ACHN (cell line): ENCODE data around the gene XRCC2.
A peak's percentile ranks its signal among the peaks of the same experiment; 100 is the strongest.
"Not testable (repeated sequence)": the region's sequence is repeated elsewhere in the genome, so short reads cannot be mapped to it uniquely, and the experiment has no call there.

Experiments used
- DNase-seq: peaks from one replicate; pipeline ENCODE4 v3.0.0-alpha.2; 2015
- in situ Hi-C: cut with HindIII; loops from 2 replicates; pipeline ENCODE4 v1.10.0; 2017; ENCODE audit warnings: low sequenced_read_pairs, low pct_ligation_motif_present, low pct_unique_long_range_greater_than_20kb

XRCC2 gene

DNA sequence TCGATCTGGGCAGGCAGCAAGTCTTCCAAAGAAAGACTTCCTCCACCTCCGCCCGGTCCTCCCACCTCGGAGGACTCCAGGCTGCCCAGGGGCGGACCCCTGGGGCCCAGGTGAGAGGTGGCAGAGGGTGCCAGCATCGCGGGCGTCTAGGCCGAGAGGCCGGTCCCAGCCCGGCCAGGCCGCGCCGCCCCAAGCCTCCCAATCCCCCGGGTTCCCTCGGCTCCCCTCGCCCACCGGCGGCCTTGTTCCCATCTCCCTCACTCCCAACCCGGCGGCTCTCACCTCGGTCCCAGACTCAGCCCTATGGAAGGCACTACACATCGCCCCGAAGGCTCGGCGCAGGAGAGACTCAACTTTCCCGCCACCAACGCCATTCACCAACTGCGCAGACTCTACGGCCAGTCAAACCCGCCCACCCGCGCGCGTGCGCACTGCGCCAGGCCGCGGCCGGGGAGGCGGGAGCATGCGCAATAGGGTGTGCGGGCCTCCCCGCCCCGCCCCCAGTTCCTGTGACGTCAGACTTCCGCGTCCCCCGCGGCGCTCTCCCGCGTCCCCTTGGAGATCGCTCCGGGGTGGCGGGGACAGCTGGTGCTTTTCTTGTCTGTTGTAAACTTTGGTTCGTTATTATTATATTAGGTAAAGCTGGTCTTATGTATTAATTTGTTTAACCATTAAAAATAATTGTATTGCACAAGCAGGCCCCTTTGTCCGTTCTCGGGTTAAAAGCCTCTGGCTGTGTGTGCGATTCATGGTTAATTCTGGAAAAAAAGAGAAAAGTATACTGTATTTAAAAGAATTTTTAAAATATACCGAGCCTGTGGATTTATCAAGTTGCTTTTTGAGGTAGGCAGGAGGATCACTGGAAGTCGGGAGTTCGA, at the start of gene XRCC2:
Gene XRCC2, minus strand, starts transcription at position 383 of the 878 bp plus-strand sequence. Its CDS starts 62 bp downstream, at position 321.
- in situ Hi-C loops, result no loop called here
- DNase-seq, result peak; percentile 96

DNA sequence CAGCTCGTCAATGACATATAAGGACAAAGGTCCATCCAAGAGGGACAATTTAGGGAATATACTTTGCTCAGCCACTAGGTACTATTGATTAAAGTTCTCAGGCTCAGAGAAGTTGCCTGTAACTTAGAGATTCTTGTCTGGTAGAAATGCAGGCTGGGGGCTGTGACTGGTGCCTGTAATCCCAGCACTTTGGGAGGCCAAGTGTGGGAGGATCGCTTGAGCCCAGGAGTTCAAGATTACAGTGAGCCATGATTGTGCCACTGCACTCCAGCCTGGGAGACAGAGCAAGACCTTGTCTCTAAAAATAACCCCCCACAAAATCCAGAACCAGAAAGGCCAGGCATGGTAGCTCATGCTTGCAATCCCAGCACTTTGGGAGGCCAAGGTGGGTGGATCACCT, 47.4 kb upstream of the XRCC2 start:
- in situ Hi-C loops, result no loop called here
- no peak for DNase-seq

DNA sequence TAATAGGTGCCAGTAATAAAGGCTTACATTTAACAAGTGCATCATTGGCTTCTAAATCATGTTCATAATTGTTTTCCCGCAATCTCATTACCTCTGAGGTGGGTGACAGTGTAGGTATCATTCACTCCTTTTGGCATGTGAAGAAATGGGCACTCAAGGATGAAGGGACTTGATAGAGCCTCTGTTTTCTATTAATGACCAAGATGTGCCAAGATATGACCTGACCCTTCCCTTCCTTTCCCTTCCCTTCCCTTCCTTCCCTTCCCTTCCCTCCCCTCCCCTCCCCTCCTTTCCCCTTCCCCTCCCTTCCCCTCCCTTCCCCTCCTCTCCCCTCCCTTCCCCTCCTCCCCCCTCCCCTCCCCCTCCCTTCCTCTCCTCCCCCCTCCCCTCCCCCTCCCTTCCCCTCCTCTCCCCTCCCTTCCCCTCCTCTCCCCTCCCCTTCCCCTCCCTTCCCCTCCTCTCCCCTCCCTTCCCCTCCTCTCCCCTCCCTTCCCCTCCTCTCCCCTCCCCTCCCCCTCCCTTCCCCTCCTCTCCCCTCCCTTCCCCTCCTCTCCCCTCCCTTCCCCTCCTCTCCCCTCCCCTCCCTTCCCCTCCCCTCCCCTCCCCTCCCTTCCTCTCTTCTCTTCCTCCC, 36.6 kb upstream of the XRCC2 start:
- DNase-seq, in situ Hi-C loops: not testable (repeated sequence)

DNA sequence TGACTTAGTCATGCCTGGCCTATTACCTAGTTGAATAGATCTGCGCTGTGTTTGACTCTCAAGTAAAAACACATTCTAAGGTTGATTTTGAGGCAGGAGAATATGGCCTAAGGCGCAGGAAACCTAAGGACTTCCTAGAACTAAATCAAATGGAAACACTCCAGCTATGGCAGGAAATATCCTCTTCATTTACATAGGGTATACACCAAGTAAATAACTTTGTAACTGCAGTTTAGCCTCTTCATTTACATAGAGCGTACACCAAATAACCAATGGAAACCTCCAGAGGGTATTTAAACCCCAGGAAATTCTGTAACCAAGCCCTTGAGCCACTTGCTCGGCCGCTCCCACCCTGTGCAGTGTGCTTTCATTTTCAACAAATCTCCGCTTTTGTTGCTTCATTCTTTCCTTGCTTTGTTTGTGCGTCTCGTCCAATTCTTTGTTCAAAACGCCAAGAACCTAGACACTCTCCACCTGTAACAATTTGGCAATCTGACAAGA, 35.6 kb upstream of the XRCC2 start:
- DNase-seq, result no peak
- in situ Hi-C loops, result no loop called here

DNA sequence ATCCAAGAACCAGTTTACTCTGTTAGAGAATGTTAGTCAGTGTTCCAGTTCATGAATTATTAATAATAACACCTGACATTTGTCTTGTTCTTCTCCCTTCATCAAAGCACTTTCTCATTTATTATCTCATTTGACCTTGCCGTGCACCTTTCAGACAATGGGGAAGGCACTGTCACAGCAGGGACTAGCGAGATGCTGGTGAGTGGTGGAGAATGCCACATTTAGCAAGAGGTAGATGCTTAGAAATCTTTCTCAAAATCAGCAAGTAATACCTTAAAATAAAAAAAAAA, 34.2 kb upstream of the XRCC2 start:
- in situ Hi-C loops, result no loop called here
- no peak for DNase-seq

DNA sequence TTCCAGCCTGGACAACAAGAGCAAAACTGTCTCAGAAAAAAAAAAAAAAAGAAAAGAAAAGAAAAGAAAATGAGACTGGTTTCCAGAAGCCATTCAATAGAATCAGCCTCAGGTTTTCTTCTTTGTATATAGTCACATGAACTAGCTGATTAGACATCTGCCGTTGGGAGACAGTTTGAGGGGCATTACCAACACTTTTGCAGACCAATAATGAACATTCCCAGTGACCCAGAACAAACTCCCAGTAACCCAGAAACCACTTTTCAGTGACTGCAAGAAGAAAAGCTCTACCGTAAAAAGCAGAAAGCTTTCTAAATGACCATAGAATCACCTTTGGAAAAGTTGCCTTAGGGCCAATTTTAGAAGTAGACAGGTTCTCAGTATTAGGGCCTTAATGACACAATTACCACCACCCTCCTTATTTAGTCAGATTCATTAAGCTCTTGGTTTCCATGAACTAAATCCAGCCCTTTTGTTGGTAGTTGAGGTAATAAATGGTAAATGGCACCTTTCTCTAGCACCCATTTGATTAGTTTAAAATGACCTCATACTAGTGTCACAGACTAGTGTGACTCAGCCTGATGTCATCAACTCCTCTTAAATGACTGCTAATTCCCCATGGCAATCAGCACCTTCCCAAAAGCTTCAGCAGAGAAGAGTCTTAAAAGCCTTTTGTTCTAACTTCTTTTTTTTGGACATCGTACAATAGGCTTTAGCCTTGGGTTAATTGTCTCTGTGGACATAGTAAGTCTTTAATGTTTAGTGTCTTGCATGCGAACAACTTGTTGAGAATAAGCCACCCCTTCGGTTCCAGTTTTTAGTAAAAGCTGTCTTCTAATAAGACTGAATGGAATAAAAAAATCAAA, 33.6 kb upstream of the XRCC2 start:
- in situ Hi-C loops, result no loop called here
- DNase-seq, result no peak

DNA sequence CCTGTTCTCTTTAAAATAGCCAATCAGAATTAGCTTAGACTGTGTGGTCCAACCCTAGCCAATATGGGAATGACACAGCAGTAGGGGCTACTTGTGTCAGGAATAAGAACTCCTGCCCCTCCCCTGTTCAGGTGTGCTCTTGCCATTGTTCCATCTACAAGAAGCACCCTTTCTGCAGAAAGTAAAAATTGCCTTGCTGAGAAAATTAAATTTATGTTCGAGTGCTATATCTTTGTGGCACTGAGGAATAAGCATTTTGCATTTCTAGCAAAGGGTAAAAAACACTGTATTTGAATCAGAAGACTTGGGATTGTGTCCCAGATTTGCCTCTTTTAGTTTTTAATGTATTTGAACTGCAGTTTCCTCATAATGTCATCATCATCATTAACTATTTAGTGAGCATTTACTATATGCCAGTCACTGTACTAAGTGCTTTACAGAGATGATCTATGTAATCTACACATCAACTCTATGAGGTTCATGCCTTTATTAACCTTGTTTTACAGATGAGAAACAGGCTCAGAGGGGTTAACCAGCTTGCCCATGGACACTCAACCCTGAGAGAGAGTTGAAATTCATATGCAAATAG, 28.9 kb upstream of the XRCC2 start:
- in situ Hi-C loops, result no loop called here
- DNase-seq, result no peak

DNA sequence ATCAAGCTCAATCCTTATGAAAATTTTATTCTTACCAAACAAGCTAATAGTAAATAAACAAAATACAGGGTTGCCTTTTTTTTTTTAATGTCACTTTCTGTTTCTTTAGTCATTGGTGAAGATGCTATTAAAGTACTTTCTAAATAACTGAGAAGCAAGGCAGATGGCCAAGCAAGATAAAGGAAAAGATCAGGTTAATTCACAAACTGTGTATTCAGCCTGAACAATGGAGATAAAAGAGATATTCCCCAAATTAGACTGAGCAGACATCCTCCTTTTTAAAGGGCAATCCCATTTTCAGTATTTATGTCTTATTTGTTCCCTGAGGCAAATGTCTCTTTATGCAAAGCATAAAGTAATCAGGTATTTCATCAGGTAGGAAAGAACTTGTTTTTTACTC, 23.1 kb upstream of the XRCC2 start:
- no peak for DNase-seq
- in situ Hi-C loops, result no loop called here

DNA sequence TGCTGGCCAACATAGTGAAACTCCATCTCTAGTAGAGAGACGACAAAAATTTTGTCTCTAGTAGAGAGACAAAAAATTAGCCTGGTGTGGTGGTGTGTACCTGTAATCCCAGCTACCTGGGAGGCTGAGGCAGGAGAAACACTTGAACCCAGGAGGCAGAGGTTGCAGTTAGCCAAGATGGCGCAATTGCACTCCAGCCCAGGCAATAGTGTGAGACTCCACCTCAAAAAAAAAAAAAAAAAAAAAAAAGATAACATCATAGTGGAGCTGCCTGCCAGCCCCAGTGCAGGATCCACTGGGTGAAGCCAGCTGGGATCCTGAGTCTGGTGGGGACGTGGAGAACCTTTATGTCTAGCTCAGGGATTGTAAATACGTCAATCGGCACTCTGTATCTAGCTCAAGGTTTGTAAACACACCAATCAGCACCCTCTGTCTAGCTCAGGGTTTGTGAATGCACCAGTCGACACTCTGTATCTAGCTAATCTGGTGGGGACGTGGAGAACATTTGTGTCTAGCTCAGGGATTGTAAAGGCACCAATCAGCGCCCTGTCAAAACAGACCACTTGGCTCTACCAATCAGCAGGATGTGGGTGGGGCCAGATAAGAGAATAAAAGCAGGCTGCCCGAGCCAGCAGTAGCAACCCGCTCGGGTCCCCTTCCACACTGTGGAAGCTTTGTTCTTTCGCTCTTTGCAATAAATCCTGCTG, 21.5 kb upstream of the XRCC2 start:
- DNase-seq, in situ Hi-C loops: not testable (repeated sequence)

DNA sequence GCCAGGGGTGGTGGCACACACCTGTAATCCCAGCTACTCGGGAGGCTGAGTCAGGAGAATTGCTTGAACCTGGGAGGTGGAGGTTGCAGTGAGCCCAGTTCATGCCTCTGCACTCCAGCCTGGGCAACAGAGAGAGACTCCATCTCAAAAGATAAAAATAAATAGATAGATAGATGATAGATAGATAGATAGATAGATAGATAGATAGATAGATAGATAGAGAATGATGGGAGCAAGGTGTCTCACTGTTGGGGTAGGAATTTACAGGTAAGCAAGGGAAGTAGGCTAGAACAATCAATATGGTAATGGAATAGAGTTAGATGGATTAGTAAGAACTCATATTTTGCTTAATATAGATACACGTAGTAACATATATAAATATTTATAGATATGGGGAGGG, 16.3 kb upstream of the XRCC2 start:
- DNase-seq, in situ Hi-C loops: not testable (repeated sequence)

DNA sequence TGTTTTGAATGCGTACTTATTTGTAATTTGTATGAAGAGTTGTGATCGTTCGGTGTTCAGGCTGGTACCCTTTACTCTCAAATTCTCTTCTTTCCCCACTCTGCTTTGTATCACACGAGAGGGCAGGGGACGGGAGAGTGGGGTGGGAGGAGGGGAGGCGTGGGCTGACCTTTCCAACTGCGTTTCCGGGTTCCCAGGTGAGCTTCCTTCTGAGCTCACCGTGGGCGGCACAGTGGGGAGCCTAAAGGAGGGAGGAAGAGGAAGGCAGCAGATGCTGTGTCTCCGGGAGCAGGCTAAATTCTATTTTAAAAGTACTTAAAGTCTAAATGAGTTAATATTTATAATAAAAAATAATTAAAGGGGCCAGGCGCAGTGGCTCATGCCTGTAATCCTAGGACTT, 7.4 kb upstream of the XRCC2 start:
- in situ Hi-C loops, result no loop called here

DNA sequence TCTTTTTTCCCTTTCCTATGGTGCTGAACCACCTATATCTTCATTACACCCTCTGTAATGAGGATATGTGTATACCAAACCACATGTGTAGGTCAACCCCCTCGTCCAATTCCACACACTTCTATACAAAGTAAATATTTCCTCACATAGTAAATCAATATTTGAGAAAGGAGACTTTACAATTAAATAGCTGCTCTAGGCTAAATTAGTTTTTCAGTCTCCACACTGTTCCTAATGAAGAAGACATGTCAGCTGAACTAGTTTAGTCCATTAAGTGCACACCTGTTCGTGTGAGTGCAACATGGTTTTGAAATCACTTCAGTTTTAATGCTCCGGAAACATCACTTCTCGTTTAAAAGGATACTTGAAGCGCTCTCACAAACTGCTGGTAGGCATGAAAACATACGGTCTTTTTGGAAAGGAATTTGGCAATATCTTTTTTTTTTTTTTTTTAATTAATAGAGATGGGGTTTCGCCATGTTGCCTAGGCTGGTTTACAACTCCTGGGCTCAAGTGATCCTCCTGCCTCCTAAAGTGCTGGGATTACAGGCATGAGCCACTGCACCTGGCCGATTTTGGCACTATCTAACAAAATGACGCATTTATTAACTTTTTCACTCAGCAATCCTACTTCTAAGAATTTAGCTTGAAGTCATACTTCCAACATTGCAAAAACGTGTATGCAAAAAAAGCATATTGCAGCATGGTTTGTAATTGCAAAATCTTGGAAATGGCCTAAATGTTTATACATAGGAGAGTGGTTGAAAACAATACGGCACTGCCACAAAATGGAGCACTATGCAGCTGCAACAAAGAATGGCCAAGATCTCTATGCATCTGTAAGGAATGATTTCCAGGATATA, 2.1 kb upstream of the XRCC2 start:
- no peak for DNase-seq

More for the DNA sequence above, 7.4 kb upstream of the XRCC2 start:
- DNase-seq, result no peak

DNA sequence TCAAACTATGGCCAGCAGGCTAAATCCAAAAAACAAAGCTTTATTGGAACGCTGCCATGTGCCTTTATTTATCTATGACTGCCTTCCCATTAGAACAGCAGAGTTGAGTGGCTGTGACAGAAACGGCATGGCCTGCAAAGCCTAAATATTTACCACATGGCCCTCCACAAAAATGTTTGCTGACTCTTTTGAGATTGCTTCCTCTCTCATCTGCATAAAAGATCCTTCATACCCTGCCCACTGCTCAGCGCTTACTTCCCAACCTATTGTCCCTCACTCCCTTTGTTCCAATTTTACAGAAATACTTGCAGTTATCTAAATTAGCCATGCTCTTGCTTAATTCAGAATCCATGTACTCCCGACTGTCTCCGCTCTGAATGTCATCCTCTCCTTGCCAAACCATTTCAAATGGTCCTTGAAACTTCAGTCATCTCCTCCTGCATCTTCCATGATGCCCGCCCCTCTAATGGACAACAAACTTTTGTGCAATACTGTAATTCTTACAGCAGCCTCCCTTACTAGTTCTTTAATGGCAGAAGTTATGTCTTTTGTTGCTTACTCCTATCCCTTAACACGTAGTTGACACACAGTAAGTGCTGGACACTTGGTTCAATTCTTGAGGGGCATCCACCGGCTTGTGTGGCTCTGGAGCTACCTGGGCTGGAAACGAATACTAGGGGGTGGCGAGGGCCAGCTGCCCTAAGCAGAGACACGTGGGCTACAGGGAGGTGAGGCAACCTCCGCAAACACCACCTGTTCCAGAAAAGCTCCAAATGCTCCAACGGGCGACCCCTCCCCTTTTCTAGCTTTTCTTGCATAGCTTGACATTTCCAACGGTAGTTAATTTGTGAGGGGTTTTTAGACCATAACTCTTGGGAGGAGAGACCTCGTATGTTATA, 832 bp downstream of the XRCC2 start:
- in situ Hi-C loops, result no loop called here
- DNase-seq, result peak; percentile 31

More for the DNA sequence above, 2.1 kb upstream of the XRCC2 start:
- in situ Hi-C loops, result no loop called here

DNA sequence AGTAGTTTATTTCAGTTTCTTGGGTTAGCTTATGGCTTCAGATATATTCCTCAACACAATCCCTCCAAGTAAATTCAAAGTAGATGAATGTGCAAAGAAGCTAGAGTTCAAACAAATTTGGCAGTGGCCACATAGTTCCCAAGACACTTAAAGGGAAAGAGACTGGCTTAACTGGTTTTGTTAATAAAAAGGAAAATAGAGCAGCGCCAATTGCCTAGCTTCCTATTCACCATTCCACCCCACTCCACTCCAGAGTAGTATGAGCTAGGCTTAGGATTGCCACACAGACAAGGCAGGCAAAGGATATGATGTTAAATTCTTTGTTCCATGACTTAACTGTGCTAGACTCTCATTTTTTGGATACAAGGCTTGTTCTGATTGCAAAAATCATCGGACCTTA, 2.0 kb downstream of the XRCC2 start:
- DNase-seq, result no peak
- in situ Hi-C loops, result no loop called here

DNA sequence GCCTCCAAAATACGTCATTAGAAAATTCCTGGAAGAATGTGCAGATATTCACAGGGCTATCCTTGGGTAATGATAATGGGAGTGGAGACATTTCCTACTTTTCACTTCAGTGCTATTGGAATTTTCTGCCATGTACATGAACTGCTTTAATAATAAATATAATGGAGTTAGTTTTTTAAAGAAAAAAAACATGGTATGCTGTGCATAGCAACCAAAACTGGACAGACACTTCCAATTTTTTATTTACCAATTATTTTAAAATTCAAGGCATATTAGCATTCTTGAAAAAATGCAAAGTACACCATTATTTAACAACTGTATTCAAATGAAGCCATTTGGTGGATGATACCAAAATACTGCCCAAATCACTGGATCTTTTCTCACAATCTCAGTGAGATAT, 3.3 kb downstream of the XRCC2 start:
- no peak for DNase-seq
- in situ Hi-C loops, result no loop called here

DNA sequence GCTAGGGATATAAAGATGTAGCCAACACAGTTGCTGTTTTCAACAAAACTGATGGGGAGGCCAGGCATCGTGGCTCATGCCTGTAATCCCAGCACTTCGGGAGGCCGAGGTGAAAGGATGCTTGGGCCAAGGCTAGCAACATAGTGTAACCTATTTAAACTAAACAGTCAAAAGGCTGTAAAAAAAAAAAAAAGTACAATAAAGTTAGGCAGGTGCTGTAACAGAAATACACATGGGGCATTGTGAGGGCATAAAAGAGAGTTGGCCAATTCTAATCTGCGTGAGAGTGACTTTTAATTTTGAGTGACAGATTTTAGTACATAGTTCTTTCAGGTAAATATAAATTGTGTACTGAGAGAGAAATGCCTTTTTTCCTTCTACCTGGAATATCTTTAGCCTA, 6.2 kb downstream of the XRCC2 start:
- no peak for DNase-seq
- in situ Hi-C loops, result no loop called here
